KMS-11 (cell line): ENCODE measurements around the gene IQGAP2.

Source experiments
- H2AFZ ChIP-seq: fragments of 200-600 bp; sonication (generic); 2 replicates; pipeline ENCODE4 v1.6.1; 2016; ENCODE audit warnings: antibody characterized with exemption, mixed run types, low read depth
- H3K27ac ChIP-seq: fragments of 200-600 bp; sonication (generic); 2 replicates; pipeline ENCODE4 v1.6.1; 2016; ENCODE audit warnings: mild to moderate bottlenecking, mixed run types
- H3K27me3 ChIP-seq: fragments of 200-600 bp; sonication (generic); 2 replicates; pipeline ENCODE4 v1.6.1; 2017; ENCODE audit warnings: mild to moderate bottlenecking, low read depth, mixed run types, moderate library complexity; ENCODE audit not compliant: insufficient read depth
- H3K36me3 ChIP-seq: fragments of 200-600 bp; sonication (generic); 2 replicates; pipeline ENCODE4 v1.6.1; 2017; ENCODE audit warnings: mild to moderate bottlenecking, mixed run types; ENCODE audit not compliant: insufficient read depth
- H3K4me1 ChIP-seq: fragments of 200-600 bp; sonication (generic); 2 replicates; pipeline ENCODE4 v1.6.1; 2016; ENCODE audit warnings: mild to moderate bottlenecking, low read depth, mixed run types; ENCODE audit not compliant: poor library complexity, severe bottlenecking
- H3K4me2 ChIP-seq: fragments of 200-600 bp; sonication (generic); 2 replicates; pipeline ENCODE4 v1.7.0; 2016; ENCODE audit warnings: mild to moderate bottlenecking, mixed run types
- H3K4me3 ChIP-seq: fragments of 200-600 bp; sonication (generic); IDR thresholded peaks from 2 replicates; pipeline ENCODE4 v1.6.1; 2017; ENCODE audit warnings: low read depth, low read length, mixed read lengths; ENCODE audit not compliant: insufficient read depth
- H3K79me2 ChIP-seq: fragments of 200-600 bp; sonication (generic); 2 replicates; pipeline ENCODE4 v1.6.1; 2016; ENCODE audit warnings: low read depth, mixed run types; ENCODE audit not compliant: insufficient read depth
- H3K9ac ChIP-seq: fragments of 200-600 bp; sonication (generic); 2 replicates; pipeline ENCODE4 v1.6.1; 2016; ENCODE audit warnings: mild to moderate bottlenecking, mixed run types
- H4K20me1 ChIP-seq: fragments of 200-600 bp; sonication (generic); 2 replicates; pipeline ENCODE4 v1.6.1; 2016; ENCODE audit warnings: mild to moderate bottlenecking, mixed run types; ENCODE audit not compliant: insufficient read depth
- TF ChIP-seq, protein P1 (sequence below): fragments of 200-600 bp; sonication (generic); conservative IDR thresholded peaks from 2 replicates; pipeline ENCODE4 v1.6.1; 2017; ENCODE audit warnings: low read depth, mild to moderate bottlenecking, antibody characterized with exemption, low read length, moderate library complexity, mixed read lengths

IQGAP2 gene

GRCh38 chr5:76483433-76483832, 80.3 kb downstream of the IQGAP2 start:
- H4K20me1 ChIP-seq, result peaks cover 26% of the 10 kb centered on the region
- no peak overlapping the region for H3K4me3 ChIP-seq
- H2AFZ ChIP-seq, result no peak overlapping the region
- H3K9ac ChIP-seq, result no peak overlapping the region
- TF ChIP-seq, protein P1, sequence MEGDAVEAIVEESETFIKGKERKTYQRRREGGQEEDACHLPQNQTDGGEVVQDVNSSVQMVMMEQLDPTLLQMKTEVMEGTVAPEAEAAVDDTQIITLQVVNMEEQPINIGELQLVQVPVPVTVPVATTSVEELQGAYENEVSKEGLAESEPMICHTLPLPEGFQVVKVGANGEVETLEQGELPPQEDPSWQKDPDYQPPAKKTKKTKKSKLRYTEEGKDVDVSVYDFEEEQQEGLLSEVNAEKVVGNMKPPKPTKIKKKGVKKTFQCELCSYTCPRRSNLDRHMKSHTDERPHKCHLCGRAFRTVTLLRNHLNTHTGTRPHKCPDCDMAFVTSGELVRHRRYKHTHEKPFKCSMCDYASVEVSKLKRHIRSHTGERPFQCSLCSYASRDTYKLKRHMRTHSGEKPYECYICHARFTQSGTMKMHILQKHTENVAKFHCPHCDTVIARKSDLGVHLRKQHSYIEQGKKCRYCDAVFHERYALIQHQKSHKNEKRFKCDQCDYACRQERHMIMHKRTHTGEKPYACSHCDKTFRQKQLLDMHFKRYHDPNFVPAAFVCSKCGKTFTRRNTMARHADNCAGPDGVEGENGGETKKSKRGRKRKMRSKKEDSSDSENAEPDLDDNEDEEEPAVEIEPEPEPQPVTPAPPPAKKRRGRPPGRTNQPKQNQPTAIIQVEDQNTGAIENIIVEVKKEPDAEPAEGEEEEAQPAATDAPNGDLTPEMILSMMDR, result no peak
- H3K27ac ChIP-seq, result no peak overlapping the region
- peaks cover 4% of the 10 kb centered on the region for H3K4me1 ChIP-seq
- no peaks in the 10 kb centered on the region for H3K36me3 ChIP-seq
- H3K4me2 ChIP-seq, result no peak overlapping the region
- H3K79me2 ChIP-seq, result peaks cover 87% of the 10 kb centered on the region
- no peaks in the 10 kb centered on the region for H3K27me3 ChIP-seq

DNA sequence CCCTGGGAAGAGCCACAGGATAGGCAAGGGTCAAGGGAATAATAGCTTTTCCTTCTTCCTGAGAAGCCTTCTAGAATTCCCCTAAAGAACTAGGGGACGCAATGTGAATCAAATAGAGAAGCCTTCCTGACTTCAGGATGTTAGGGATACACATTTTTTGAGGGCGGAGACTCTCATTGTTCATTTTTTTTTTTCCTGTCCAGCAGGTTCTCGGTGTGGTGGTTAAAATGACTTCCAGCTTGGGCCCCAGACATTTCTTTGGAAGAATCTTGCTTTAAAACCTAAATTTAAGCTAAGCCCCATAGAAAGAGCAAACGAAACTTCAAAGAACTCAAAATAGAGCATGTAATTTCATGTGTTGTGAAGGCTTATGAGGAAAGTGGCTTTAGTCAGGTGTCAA, 80.8 kb downstream of the IQGAP2 start:
- Histone ChIP-seq H3K36me3 (no peaks in the 10 kb centered on the region), H3K27me3 (no peaks in the 10 kb centered on the region), H3K4me3 (no peak overlapping the region), H2AFZ (no peak overlapping the region), H4K20me1 (peaks cover 26% of the 10 kb centered on the region), H3K4me2 (no peak overlapping the region), H3K27ac (no peak overlapping the region), H3K4me1 (peaks cover 4% of the 10 kb centered on the region), H3K9ac (no peak overlapping the region), H3K79me2 (peaks cover 83% of the 10 kb centered on the region)
- TF ChIP-seq, protein P1, result no peak

DNA sequence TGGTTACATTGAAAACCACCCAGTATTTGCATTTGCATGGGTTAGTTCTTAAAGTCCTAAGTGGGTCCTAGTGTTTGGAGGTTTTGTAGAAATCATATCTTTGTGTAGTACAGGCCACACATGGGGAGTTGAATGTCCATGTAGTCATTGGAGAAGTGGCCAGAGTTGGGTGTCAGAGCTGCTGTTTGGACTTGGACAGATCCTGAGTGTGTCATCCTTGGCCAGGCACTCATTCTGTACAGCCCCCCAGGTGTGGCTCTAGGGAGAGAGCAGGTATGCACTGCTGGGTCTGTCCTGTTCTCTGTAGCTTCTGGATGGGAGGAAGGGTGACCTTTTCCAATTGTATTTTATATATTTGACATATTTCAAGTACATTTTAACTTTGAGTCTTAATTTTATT, 82.4 kb downstream of the IQGAP2 start:
- Histone ChIP-seq H3K4me2 (no peak overlapping the region), H2AFZ (no peak overlapping the region), H3K4me1 (peaks cover 4% of the 10 kb centered on the region)

DNA sequence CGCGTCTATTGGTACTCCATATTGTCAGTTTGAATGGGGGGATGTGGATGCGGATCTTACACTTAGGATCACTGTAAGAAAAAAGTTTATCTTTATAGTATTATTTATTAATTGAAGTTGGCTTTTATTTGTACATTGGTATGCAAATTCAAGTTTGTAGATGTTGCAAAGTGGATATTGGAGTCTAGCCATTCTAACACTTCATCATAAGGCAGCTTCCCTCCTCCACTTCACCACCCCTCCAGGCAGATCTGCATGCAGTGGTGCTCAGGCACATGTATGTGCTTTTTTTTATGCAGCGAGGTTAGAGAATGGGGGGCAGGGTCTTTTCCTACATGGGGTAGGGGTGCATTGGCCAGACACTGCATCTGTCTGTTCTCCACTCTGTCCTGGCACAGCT, 84.3 kb downstream of the IQGAP2 start:
- H3K27me3 ChIP-seq, result no peaks in the 10 kb centered on the region
- H3K4me1 ChIP-seq, result peaks cover 4% of the 10 kb centered on the region
- H3K27ac ChIP-seq, result no peak overlapping the region
- H3K9ac ChIP-seq, result no peak overlapping the region
- H3K36me3 ChIP-seq, result no peaks in the 10 kb centered on the region
- TF ChIP-seq, protein P1, result no peak
- peaks cover 79% of the 10 kb centered on the region for H3K79me2 ChIP-seq
- no peak overlapping the region for H3K4me2 ChIP-seq
- H3K4me3 ChIP-seq, result no peak overlapping the region
- H4K20me1 ChIP-seq, result peaks cover 17% of the 10 kb centered on the region; the same call in 1 of the 2 replicates
- H2AFZ ChIP-seq, result no peak overlapping the region

More for the DNA sequence above, 82.4 kb downstream of the IQGAP2 start:
- H3K4me3 ChIP-seq, result no peak overlapping the region
- H3K27me3 ChIP-seq, result no peaks in the 10 kb centered on the region
- TF ChIP-seq, protein P1, result no peak
- H3K27ac ChIP-seq, result no peak overlapping the region
- H3K36me3 ChIP-seq, result no peaks in the 10 kb centered on the region
- peaks cover 19% of the 10 kb centered on the region for H4K20me1 ChIP-seq
- no peak overlapping the region for H3K9ac ChIP-seq
- H3K79me2 ChIP-seq, result peaks cover 81% of the 10 kb centered on the region
